ENCODE measurements around the gene EME1. TPM values are rescaled to one million over a fixed set of nuclear protein-coding genes. Genes with fewer than 3 reads are reported as not detected.

EME1 gene
- total and polyA plus RNA-seq, 2 of the 4 experiments (the other 2 are of a cell fraction): 9.1 to 9.4 TPM

- Histone ChIP-seq H2BK15ac (ENCODE audit: low read depth, low read length) (no peak overlapping the region), H4K91ac (ENCODE audit: insufficient read depth, low read depth, low read length) (no peak overlapping the region), H3K27ac (ENCODE audit: insufficient read depth, low read length) (no peak overlapping the region), H2AK9ac (replicated peaks; ENCODE audit: low read depth, low read length, poor library complexity) (peak overlapping the region; percentile 20), H4K20me1 (ENCODE audit: insufficient read depth, low read length) (peaks cover 27% of the 10 kb centered on the region), H3K14ac (replicated peaks; ENCODE audit: low read depth, low read length) (no peak overlapping the region), H2AK5ac (ENCODE audit: low read depth, low read length) (no peak overlapping the region), H3K9me3 (ENCODE audit: control insufficient read depth, insufficient read depth, low read length) (no peaks in the 10 kb centered on the region), H2BK5ac (ENCODE audit: low read depth, low read length, poor library complexity, severe bottlenecking) (no peak overlapping the region), H3K18ac (ENCODE audit: low read depth, low read length) (no peak overlapping the region), H3K56ac (ENCODE audit: extremely low read depth, insufficient read depth, low read length) (no peak overlapping the region), H3K27me3 (ENCODE audit: control insufficient read depth, insufficient read depth, low read length) (no peaks in the 10 kb centered on the region), H4K5ac (ENCODE audit: low read depth, low read length) (no peak overlapping the region), H2BK120ac (ENCODE audit: low read depth, low read length) (no peak overlapping the region), H3K36me3 (ENCODE audit: control insufficient read depth, insufficient read depth, low read length) (peaks cover 52% of the 10 kb centered on the region), H3K23ac (ENCODE audit: low read depth, low read length) (no peak overlapping the region), H3K9me1 (ENCODE audit: insufficient read depth, low read length) (no peaks in the 10 kb centered on the region), H3K4me1 (ENCODE audit: control insufficient read depth, insufficient read depth, low read length) (no peaks in the 10 kb centered on the region), H3K4me3 (ENCODE audit: insufficient read depth, low read depth, low read length) (no peak overlapping the region), H3K9ac (ENCODE audit: low read depth, low read length) (no peak overlapping the region), H4K8ac (ENCODE audit: low read depth in 2 of 2, low read length in 2 of 2) (0 out of 4 replicates have a peak overlapping the region, but pooled peaks of 1 of the 2 experiments have one; percentile 8), H3K79me1 (ENCODE audit: low read depth in 1 of 2, low read length in 2 of 2) (peaks cover 10 to 28% of the 10 kb centered on the region in 2 experiments; a peak in 3 of 4 replicates), H2AFZ (replicated peaks; ENCODE audit: low read length, poor library complexity) (no peak overlapping the region), H3K4ac (ENCODE audit: low read depth, low read length) (no peak overlapping the region), H3K4me2 (ENCODE audit: low read depth, low read length) (no peak overlapping the region), H2BK20ac (ENCODE audit: low read depth, low read length) (no peak overlapping the region)
- WGBS, 2 experiments (ENCODE audit: extremely low coverage in 2 of 2, insufficient read length in 1 of 2): 100% methylated on average over 1 of the region's 13 CpGs; no CpG with 5 or more reads in 1 of the 2 experiments
- no TSS peak for BruUV-seq (replicated peaks)
- in situ Hi-C loops (cut with MboI; ENCODE audit: low sequenced_read_pairs) (no loop called here), dilution Hi-C loops (cut with HindIII; ENCODE audit: low sequenced_read_pairs, unreplicated experiment) (no loop called here), intact Hi-C loops (cut with micrococcal nuclease) (no loop called here)
- DNase-seq (no peak), ATAC-seq (ENCODE audit: low read depth) (peak; percentile 19)
- ChIA-PET CTCF (no interaction called here), POLR2A (ENCODE audit: unreplicated experiment) (no interaction called here)
- TF ChIP-seq RAD21 (IDR thresholded peaks at IDR 0.05; ENCODE audit: low read length) (no peak), MAZ (IDR thresholded peaks at IDR 0.05; ENCODE audit: borderline replicate concordance, low read depth, low read length) (no peak), USF2 (IDR thresholded peaks at IDR 0.05; ENCODE audit: low read depth, low read length) (no peak), ELK1 (IDR thresholded peaks at IDR 0.05; ENCODE audit: borderline replicate concordance, low read depth, low read length) (no peak), RCOR1 (IDR thresholded peaks at IDR 0.05; ENCODE audit: insufficient replicate concordance, low read length) (no peak), NFE2L2 (IDR thresholded peaks at IDR 0.05; ENCODE audit: low read depth, low read length) (no peak), CHD1 (IDR thresholded peaks at IDR 0.05; ENCODE audit: low read depth, low read length) (no peak), CEBPB (IDR thresholded peaks at IDR 0.05; ENCODE audit: low read depth, low read length) (no peak), RFX5 (IDR thresholded peaks at IDR 0.05; ENCODE audit: low read depth, low read length) (no peak), SMC3 (IDR thresholded peaks at IDR 0.05; ENCODE audit: low read depth, low read length) (no peak), FOS (IDR thresholded peaks at IDR 0.05; ENCODE audit: low read depth, low read length) (no peak), POLR2A (IDR thresholded peaks at IDR 0.05; ENCODE audit: low read depth, low read length) (peak; percentile 41; the same call in 1 of the 2 replicates), CTCF (conservative IDR thresholded peaks at IDR 0.05; ENCODE audit: low read depth, low read length) (0 out of 2 replicates have a peak, but pooled peaks have one; percentile 14), MAFK (IDR thresholded peaks at IDR 0.05; ENCODE audit: low read depth, low read length) (no peak)
Measured at GRCh38 chr17:50380369-50381259, 7.6 kb downstream of the EME1 start.
